Left lung (tissue), 10 donors: ENCODE results near the gene EIPR1. TPM values are rescaled to one million over a fixed set of nuclear protein-coding genes. Genes with fewer than 3 reads are reported as not detected.

ENCODE experiments used
- ATAC-seq: fragments of 200-7000 bp; cut with Tn5 transposase; one replicate; pipeline ENCODE4 v1.9.1; 2020; ENCODE audit warnings: moderate library complexity
- DNase-seq, 4 donors: peaks; one replicate each; pipeline ENCODE4 v3.0.0-alpha.2; 2013 to 2020
- H3K27ac ChIP-seq, 2 donors: fragments of 200-600 bp; sonication (generic) in 1 of 2; one replicate each; pipeline versions ENCODE4 v1.5.0 to v1.8.0; 2020 to 2021
- H3K27me3 ChIP-seq, 2 donors: fragments of 200-600 bp; sonication (generic) in 1 of 2; one replicate each; pipeline versions ENCODE4 v1.5.0 to v1.8.0; 2020 to 2021
- H3K36me3 ChIP-seq, 2 donors: fragments of 200-600 bp; sonication (generic) in 1 of 2; one replicate each; pipeline versions ENCODE4 v1.5.0 to v1.8.0; 2020 to 2021
- H3K4me1 ChIP-seq, 2 donors: fragments of 200-600 bp; one replicate each; pipeline ENCODE4 v1.8.0; 2021
- H3K4me3 ChIP-seq, 2 donors: fragments of 200-600 bp; sonication (generic) in 1 of 2; one replicate each; pipeline versions ENCODE4 v1.5.0 to v1.8.0; 2020 to 2021; ENCODE audit warnings: mild to moderate bottlenecking in 1 of 2
- H3K9me3 ChIP-seq, 2 donors: fragments of 200-600 bp; sonication (generic) in 1 of 2; one replicate each; pipeline versions ENCODE4 v1.5.0 to v1.8.0; 2020 to 2021
- CTCF ChIP-seq, 2 donors: fragments of 200-600 bp; sonication (generic) in 1 of 2; IDR thresholded peaks; one replicate each; pipeline versions ENCODE4 v1.5.0 to v1.8.0; 2021; ENCODE audit warnings: antibody characterized with exemption in 2 of 2
- intact Hi-C, 2 donors: fragments of 100-400 bp; cut with DNase I; formaldehyde crosslinking; loops; one replicate each; pipeline versions ENCODE4 v1.11.2 to v1.14.2; 2022
- polyA plus RNA-seq, 6 donors: library from polyadenylated mRNA; unstranded; fragments of 120-200 nt; gene quantifications; one replicate each; pipeline ENCODE4 v1.2.1, GENCODE V29; 2013; ENCODE audit not compliant: insufficient read length in 6 of 6
- total RNA-seq, 2 donors: library from RNA; stranded (reverse); fragmentation: NEBNext Ultra II Directional; extraction: Animal tissue kit (Norgen Biotek cat#: 25700); gene quantifications; one replicate each; pipeline ENCODE4 v1.2.1, GENCODE V29; 2021
- donor health status: DM: no; HTN: yes; CAD: no.
- donor health status: DM: no; HTN: no; CAD: no.

Gene EIPR1
- total and polyA plus RNA-seq, 8 donors = 18.1 to 24.4 (median 21.0) TPM

- peaks cover 0 to 31% of the 10 kb centered on the region in 2 donors for H3K36me3 ChIP-seq
Observed at GRCh38 chr2:3409627-3410170, 32.1 kb upstream of the EIPR1 start.

GRCh38 chr2:3408781-3409180 is 31.2 kb upstream of the EIPR1 start:
- intact Hi-C loops = no loop called here
- Histone ChIP-seq H3K9me3 (no peaks in the 10 kb centered on the region), H3K4me1 (peaks cover 0 to 6% of the 10 kb centered on the region in 2 donors), H3K36me3 (peaks cover 0 to 30% of the 10 kb centered on the region in 2 donors), H3K27ac (no peak overlapping the region), H3K27me3 (no peaks in the 10 kb centered on the region), H3K4me3 (no peak overlapping the region)
- ATAC-seq (no peak), DNase-seq (no peak)
- no peak for TF ChIP-seq CTCF (IDR thresholded peaks at IDR 0.05)

More at GRCh38 chr2:3409627-3410170, 32.1 kb upstream of the EIPR1 start:
- no peak overlapping the region for H3K27ac ChIP-seq
- no peak for DNase-seq
- intact Hi-C loops = no loop called here
- H3K9me3 ChIP-seq = no peaks in the 10 kb centered on the region
- TF ChIP-seq CTCF (IDR thresholded peaks at IDR 0.05) = no peak
- H3K4me1 ChIP-seq = peaks cover 0 to 6% of the 10 kb centered on the region in 2 donors
- ATAC-seq = no peak
- no peak overlapping the region for H3K4me3 ChIP-seq
- H3K27me3 ChIP-seq = no peaks in the 10 kb centered on the region

- no peak for DNase-seq
- no peaks in the 10 kb centered on the region for H3K27me3 ChIP-seq
- H3K4me3 ChIP-seq = no peak overlapping the region
- H3K27ac ChIP-seq = no peak overlapping the region
- H3K36me3 ChIP-seq = peaks cover 0 to 51% of the 10 kb centered on the region in 2 donors
- TF ChIP-seq CTCF (IDR thresholded peaks at IDR 0.05) = no peak
- no peak for ATAC-seq
- intact Hi-C loops = no loop called here
- H3K9me3 ChIP-seq = no peaks in the 10 kb centered on the region
- H3K4me1 ChIP-seq = peaks cover 0 to 6% of the 10 kb centered on the region in 2 donors
Observed at GRCh38 chr2:3406501-3406900, 28.9 kb upstream of the EIPR1 start.

- no peaks in the 10 kb centered on the region for H3K9me3 ChIP-seq
- H3K27me3 ChIP-seq = no peaks in the 10 kb centered on the region
- intact Hi-C loops = no loop called here
- H3K4me3 ChIP-seq = no peak overlapping the region
- no peak for TF ChIP-seq CTCF (IDR thresholded peaks at IDR 0.05)
- peaks cover 0 to 6% of the 10 kb centered on the region in 2 donors for H3K4me1 ChIP-seq
- H3K27ac ChIP-seq = no peak overlapping the region
- ATAC-seq (no peak), DNase-seq (peak in 1 of 4 donors; percentile 25)
- H3K36me3 ChIP-seq = peaks cover 0 to 57% of the 10 kb centered on the region in 2 donors
Observed at GRCh38 chr2:3405876-3406275, 28.3 kb upstream of the EIPR1 start.

- Histone ChIP-seq H3K4me1 (peaks cover 0 to 6% of the 10 kb centered on the region in 2 donors), H3K36me3 (peaks cover 0 to 63% of the 10 kb centered on the region in 2 donors), H3K9me3 (no peaks in the 10 kb centered on the region), H3K4me3 (no peak overlapping the region), H3K27ac (no peak overlapping the region), H3K27me3 (no peaks in the 10 kb centered on the region)
- DNase-seq = no peak
- ATAC-seq = no peak
- intact Hi-C loops = no loop called here
- no peak for TF ChIP-seq CTCF (IDR thresholded peaks at IDR 0.05)
Observed at GRCh38 chr2:3405307-3405706, 27.7 kb upstream of the EIPR1 start.
